Keratinocyte (primary cell): ENCODE data around the gene FIGNL1. TPM values are rescaled to one million over a fixed set of nuclear protein-coding genes. Genes with fewer than 3 reads are reported as not detected.

ENCODE experiments used
- DNase-seq: peaks from one replicate; pipeline ENCODE4 v3.0.0-alpha.2; 2011; ENCODE audit warnings: low read depth, missing footprints, low spot score
- FAIRE-seq: peaks from 2 replicates; lab custom pipeline; 2011; peaks lifted over from hg19 to GRCh38; lab: Jason Lieb, UNC
- H2AFZ ChIP-seq: 2 replicates; pipeline ENCODE4 v1.6.0; 2012; ENCODE audit warnings: low read length, control low read depth, inconsistent platforms; ENCODE audit not compliant: control insufficient read depth
- H3K27ac ChIP-seq: 2 replicates; pipeline ENCODE4 v1.5.1; 2011; ENCODE audit warnings: low read length; ENCODE audit not compliant: control insufficient read depth, insufficient read depth
- H3K27me3 ChIP-seq: 3 replicates; pipeline ENCODE4 v1.6.0; 2011; ENCODE audit warnings: low read length; ENCODE audit not compliant: control insufficient read depth, insufficient read depth; ENCODE audit errors: extremely low read depth
- H3K36me3 ChIP-seq, 2 experiments: 2 replicates in 1 of 2; 3 replicates in 1 of 2; pipeline ENCODE4 v1.5.1; 2011; ENCODE audit warnings: low read length in 2 of 2, mild to moderate bottlenecking in 1 of 2; ENCODE audit not compliant: control insufficient read depth in 2 of 2, insufficient read depth in 2 of 2; ENCODE audit errors: extremely low read depth in 1 of 2
- H3K4me1 ChIP-seq: 3 replicates; pipeline ENCODE4 v1.5.1; 2011; ENCODE audit warnings: low read length; ENCODE audit not compliant: control insufficient read depth, insufficient read depth; ENCODE audit errors: extremely low read depth
- H3K4me2 ChIP-seq: 3 replicates; pipeline ENCODE4 v1.6.0; 2011; ENCODE audit warnings: low read depth, low read length; ENCODE audit not compliant: control insufficient read depth, insufficient read depth; ENCODE audit errors: extremely low read depth
- H3K4me3 ChIP-seq, 3 experiments: fragments of 200-600 bp in 1 of 3; sonication (generic) in 1 of 3; 2 replicates in 2 of 3; 3 replicates in 1 of 3; pipeline ENCODE4 v1.5.1; 2011 to 2016; ENCODE audit warnings: low read length in 3 of 3, mild to moderate bottlenecking in 3 of 3, control low read depth in 2 of 3, inconsistent platforms in 1 of 3, low read depth in 1 of 3, mixed read lengths in 1 of 3, mixed run types in 1 of 3, moderate library complexity in 1 of 3; ENCODE audit not compliant: control insufficient read depth in 2 of 3, insufficient read depth in 2 of 3; ENCODE audit errors: extremely low read depth in 1 of 3
- H3K79me2 ChIP-seq: 2 replicates; pipeline ENCODE4 v1.6.0; 2012; ENCODE audit warnings: low read length; ENCODE audit not compliant: control insufficient read depth, insufficient read depth
- H3K9ac ChIP-seq: 3 replicates; pipeline ENCODE4 v1.6.0; 2011; ENCODE audit warnings: low read length; ENCODE audit not compliant: control insufficient read depth, insufficient read depth; ENCODE audit errors: extremely low read depth
- H3K9me1 ChIP-seq: 3 replicates; pipeline ENCODE4 v1.6.0; 2011; ENCODE audit warnings: low read length; ENCODE audit not compliant: control insufficient read depth, insufficient read depth; ENCODE audit errors: extremely low read depth
- H3K9me3 ChIP-seq: 2 replicates; pipeline ENCODE4 v1.5.1; 2012; ENCODE audit warnings: low read depth, low read length; ENCODE audit not compliant: control insufficient read depth
- H4K20me1 ChIP-seq: 3 replicates; pipeline ENCODE4 v1.6.0; 2011; ENCODE audit warnings: low read length; ENCODE audit not compliant: control insufficient read depth, insufficient read depth; ENCODE audit errors: extremely low read depth
- EZH2 ChIP-seq: IDR thresholded peaks from one replicate; pipeline ENCODE4 v1.6.1; 2012; ENCODE audit warnings: inconsistent platforms, mild to moderate bottlenecking, low read length, moderate library complexity
- dilution Hi-C: fragments of 300-500 bp; cut with MboI; formaldehyde crosslinking; loops from one replicate; pipeline ENCODE4 v1.7.0; 2020; ENCODE audit warnings: low sequenced_read_pairs; ENCODE audit not compliant: extremely low pct_ligation_motif_present
- polyA plus RNA-seq, 5 experiments: library from polyadenylated mRNA; depleted of rRNA in 3 of 5; stranded (reverse) in 3 of 5; stranded (forward) in 1 of 5; unstranded in 1 of 5; fragments of >200 nt; gene quantifications; 1 replicate in 1 of 5; 2 replicates in 3 of 5; 3 replicates in 1 of 5; pipeline versions ENCODE4 v1.2.1 to v1.2.3, GENCODE V29; 2011 to 2012; ENCODE audit warnings: missing spikeins in 2 of 5, low read depth in 1 of 5, low replicate concordance in 1 of 5
- TF ChIP-seq, protein P1 (sequence below), 3 experiments: IDR thresholded peaks in 1 of 3; conservative IDR thresholded peaks in 1 of 3; optimal IDR thresholded peaks in 1 of 3; 2 replicates in 2 of 3; 3 replicates in 1 of 3; pipeline versions ENCODE3 to v1.5.1; 2011; ENCODE audit warnings: low read length in 3 of 3, mild to moderate bottlenecking in 3 of 3, moderate library complexity in 2 of 3, control low read depth in 1 of 3, inconsistent platforms in 1 of 3; ENCODE audit not compliant: insufficient read depth in 2 of 3; ENCODE audit errors: extremely low read depth in 1 of 3

FIGNL1 gene
- polyA plus RNA-seq, 1 donor (not counting 4 experiments of a cell fraction or from before 2014, with no cell fraction given), result 12.7 TPM

DNA sequence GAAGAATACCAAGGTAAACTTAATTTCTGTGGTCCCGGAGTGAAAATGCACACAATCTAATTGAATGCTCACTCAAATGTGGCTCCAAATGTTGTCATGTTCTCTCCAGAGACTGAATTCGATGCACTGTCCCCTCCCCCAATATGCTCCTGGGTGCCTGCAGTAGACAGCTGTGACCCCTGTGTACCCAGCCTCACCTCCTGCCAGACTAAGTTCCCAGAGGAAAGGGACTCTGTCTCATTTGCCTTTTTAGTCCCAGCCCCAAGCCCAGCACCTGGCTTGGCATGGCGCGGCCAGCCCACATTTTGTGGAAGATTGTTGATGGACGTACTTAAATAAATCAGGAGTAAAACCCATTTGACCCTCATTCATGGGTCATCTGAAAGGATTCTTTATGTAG is 21.8 kb upstream of the FIGNL1 start:
- Histone ChIP-seq H3K4me1 (no peaks in the 10 kb centered on the region), H3K4me3 (no peak overlapping the region), H3K27ac (no peak overlapping the region), H2AFZ (no peak overlapping the region), H3K79me2 (no peaks in the 10 kb centered on the region), H3K4me2 (no peak overlapping the region), H3K9ac (no peak overlapping the region), H4K20me1 (peaks cover 3% of the 10 kb centered on the region), H3K36me3 (no peaks in the 10 kb centered on the region), H3K27me3 (peaks cover 20% of the 10 kb centered on the region), H3K9me1 (no peaks in the 10 kb centered on the region), H3K9me3 (no peaks in the 10 kb centered on the region)
- FAIRE-seq (no peak), DNase-seq (no peak)
- TF ChIP-seq, protein P1, sequence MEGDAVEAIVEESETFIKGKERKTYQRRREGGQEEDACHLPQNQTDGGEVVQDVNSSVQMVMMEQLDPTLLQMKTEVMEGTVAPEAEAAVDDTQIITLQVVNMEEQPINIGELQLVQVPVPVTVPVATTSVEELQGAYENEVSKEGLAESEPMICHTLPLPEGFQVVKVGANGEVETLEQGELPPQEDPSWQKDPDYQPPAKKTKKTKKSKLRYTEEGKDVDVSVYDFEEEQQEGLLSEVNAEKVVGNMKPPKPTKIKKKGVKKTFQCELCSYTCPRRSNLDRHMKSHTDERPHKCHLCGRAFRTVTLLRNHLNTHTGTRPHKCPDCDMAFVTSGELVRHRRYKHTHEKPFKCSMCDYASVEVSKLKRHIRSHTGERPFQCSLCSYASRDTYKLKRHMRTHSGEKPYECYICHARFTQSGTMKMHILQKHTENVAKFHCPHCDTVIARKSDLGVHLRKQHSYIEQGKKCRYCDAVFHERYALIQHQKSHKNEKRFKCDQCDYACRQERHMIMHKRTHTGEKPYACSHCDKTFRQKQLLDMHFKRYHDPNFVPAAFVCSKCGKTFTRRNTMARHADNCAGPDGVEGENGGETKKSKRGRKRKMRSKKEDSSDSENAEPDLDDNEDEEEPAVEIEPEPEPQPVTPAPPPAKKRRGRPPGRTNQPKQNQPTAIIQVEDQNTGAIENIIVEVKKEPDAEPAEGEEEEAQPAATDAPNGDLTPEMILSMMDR (optimal IDR thresholded peaks at IDR 0.05 in 1 of 3, IDR thresholded peaks at IDR 0.05 in 1 of 3, conservative IDR thresholded peaks at IDR 0.05 in 1 of 3; ENCODE audit: extremely low read depth in 1 of 3, insufficient read depth in 2 of 3, low read length in 3 of 3), result no peak
- no peak for TF ChIP-seq EZH2
- dilution Hi-C loops, result no loop called here

DNA sequence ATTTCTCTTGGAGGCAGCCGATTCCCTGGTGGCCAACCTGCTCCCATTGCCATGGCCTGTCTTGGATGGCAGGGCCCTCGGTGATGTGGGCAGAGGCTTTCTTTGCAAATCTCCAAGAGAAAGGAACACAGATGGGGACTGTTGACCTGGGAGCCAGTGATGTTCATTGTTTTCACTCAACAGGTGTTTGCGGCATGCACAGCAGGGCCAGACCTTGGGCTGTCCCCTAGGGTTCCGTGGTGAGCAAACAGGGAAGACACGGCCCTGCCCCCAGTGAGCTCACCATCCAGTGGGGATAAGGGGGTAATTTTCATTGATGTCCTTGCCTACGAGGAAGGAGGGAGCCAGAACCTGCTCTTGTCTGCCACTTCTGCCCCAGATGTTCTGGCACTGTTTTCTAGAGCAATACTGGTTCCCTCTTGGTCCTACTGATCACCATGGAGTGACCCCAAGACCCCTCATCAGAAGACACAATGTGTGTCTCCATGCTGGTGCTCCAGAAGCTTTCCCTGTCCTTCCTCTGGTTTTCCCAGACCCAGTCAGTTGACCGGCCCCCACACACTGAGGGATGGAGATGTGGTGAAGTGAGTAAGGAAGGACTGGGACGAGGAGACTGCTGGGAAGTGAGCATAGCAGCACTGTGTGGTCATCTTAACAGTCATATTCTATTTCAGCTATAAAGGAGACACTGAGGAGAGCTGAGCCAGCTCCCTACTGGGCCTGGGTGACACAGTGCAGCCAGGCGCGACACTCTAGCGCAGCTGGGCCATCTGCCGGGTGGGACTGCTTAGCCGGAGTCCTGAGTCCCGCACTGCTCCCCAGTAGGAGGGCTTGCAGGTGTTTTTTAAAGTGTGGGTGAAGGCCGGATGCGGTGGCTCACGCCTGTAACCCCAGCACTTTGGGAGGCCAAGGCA is 20.4 kb upstream of the FIGNL1 start:
- no peak overlapping the region for H2AFZ ChIP-seq
- peaks cover 10% of the 10 kb centered on the region for H3K27me3 ChIP-seq
- no peak overlapping the region for H3K9ac ChIP-seq
- no peaks in the 10 kb centered on the region for H3K4me1 ChIP-seq
- FAIRE-seq (no peak), DNase-seq (no peak)
- H3K9me1 ChIP-seq, result no peaks in the 10 kb centered on the region
- H3K4me3 ChIP-seq, result no peak overlapping the region
- H4K20me1 ChIP-seq, result peaks cover 3% of the 10 kb centered on the region
- no peak overlapping the region for H3K27ac ChIP-seq
- H3K9me3 ChIP-seq, result no peaks in the 10 kb centered on the region
- no peaks in the 10 kb centered on the region for H3K36me3 ChIP-seq
- H3K4me2 ChIP-seq, result no peak overlapping the region
- TF ChIP-seq EZH2, result no peak
- TF ChIP-seq, protein P1 (optimal IDR thresholded peaks at IDR 0.05 in 1 of 3, IDR thresholded peaks at IDR 0.05 in 1 of 3, conservative IDR thresholded peaks at IDR 0.05 in 1 of 3; ENCODE audit: extremely low read depth in 1 of 3, insufficient read depth in 2 of 3, low read length in 3 of 3), result no peak
- H3K79me2 ChIP-seq, result no peaks in the 10 kb centered on the region
- dilution Hi-C loops, result no loop called here
